Thoracic aorta (tissue), 2 donors: ENCODE results near the gene MED25. TPM values are rescaled to one million over a fixed set of nuclear protein-coding genes. Genes with fewer than 3 reads are reported as not detected.
A peak's percentile ranks its signal among the peaks of the same experiment; 100 is the strongest.

ENCODE experiments used
- ATAC-seq: fragments of 150-250 bp; one replicate; pipeline ENCODE4 v1.8.0; 2017; ENCODE audit warnings: low read depth; ENCODE audit not compliant: insufficient number of reproducible peaks, low FRiP score
- DNase-seq: peaks from one replicate; pipeline ENCODE4 v3.0.0-alpha.2; 2020; ENCODE audit warnings: low spot score
- H3K27ac ChIP-seq, 2 donors: fragments of 200-600 bp; sonication (generic); 1 replicate in 1 of 2; 2 replicates in 1 of 2; pipeline ENCODE4 v1.5.1; 2016; ENCODE audit warnings: mild to moderate bottlenecking in 2 of 2, moderate library complexity in 2 of 2
- H3K27me3 ChIP-seq: fragments of 200-600 bp; sonication (generic); replicated peaks from 2 replicates; pipeline ENCODE4 v1.6.0; 2016; ENCODE audit warnings: mild to moderate bottlenecking; ENCODE audit not compliant: insufficient read depth
- H3K36me3 ChIP-seq: fragments of 200-600 bp; sonication (generic); one replicate; pipeline ENCODE4 v1.5.1; 2016
- H3K4me1 ChIP-seq, 2 donors: fragments of 200-600 bp; sonication (generic); 1 replicate in 1 of 2; 2 replicates in 1 of 2; pipeline versions ENCODE4 v1.5.1 to v1.6.0; 2016; ENCODE audit warnings: low read depth in 2 of 2, mild to moderate bottlenecking in 1 of 2; ENCODE audit not compliant: control insufficient read depth in 1 of 2
- H3K4me3 ChIP-seq: fragments of 200-600 bp; sonication (generic); 2 replicates; pipeline ENCODE4 v1.5.1; 2016; ENCODE audit warnings: mild to moderate bottlenecking
- H3K9me3 ChIP-seq: fragments of 200-600 bp; sonication (generic); 2 replicates; pipeline ENCODE4 v1.5.1; 2016
- total RNA-seq, 2 donors: library from RNA; depleted of rRNA; stranded (reverse); fragments of >200 nt; gene quantifications; one replicate each; pipeline versions ENCODE4 v1.1.0 to v1.2.3, GENCODE V29; 2016
- TF ChIP-seq, protein P1 (sequence below): fragments of 200-600 bp; sonication (generic); IDR thresholded peaks from one replicate; pipeline ENCODE4 v1.5.1; 2019; ENCODE audit warnings: antibody characterized with exemption

MED25 gene
- total RNA-seq, 2 donors from 2014 or later: 29.8 to 37.0 TPM

GRCh38 chr19:49869484-49870308 lies 51.6 kb downstream of the MED25 start:
- Histone ChIP-seq H3K4me1 (peaks cover 18 to 48% of the 10 kb centered on the region in 2 donors), H3K36me3 (no peaks in the 10 kb centered on the region), H3K4me3 (peak overlapping the region; percentile 71), H3K27ac (peak overlapping the region; percentile 90 to 92), H3K9me3 (no peaks in the 10 kb centered on the region), H3K27me3 (no peaks in the 10 kb centered on the region)
- DNase-seq (peak; percentile 88), ATAC-seq (peak; percentile 96)
- TF ChIP-seq, protein P1, sequence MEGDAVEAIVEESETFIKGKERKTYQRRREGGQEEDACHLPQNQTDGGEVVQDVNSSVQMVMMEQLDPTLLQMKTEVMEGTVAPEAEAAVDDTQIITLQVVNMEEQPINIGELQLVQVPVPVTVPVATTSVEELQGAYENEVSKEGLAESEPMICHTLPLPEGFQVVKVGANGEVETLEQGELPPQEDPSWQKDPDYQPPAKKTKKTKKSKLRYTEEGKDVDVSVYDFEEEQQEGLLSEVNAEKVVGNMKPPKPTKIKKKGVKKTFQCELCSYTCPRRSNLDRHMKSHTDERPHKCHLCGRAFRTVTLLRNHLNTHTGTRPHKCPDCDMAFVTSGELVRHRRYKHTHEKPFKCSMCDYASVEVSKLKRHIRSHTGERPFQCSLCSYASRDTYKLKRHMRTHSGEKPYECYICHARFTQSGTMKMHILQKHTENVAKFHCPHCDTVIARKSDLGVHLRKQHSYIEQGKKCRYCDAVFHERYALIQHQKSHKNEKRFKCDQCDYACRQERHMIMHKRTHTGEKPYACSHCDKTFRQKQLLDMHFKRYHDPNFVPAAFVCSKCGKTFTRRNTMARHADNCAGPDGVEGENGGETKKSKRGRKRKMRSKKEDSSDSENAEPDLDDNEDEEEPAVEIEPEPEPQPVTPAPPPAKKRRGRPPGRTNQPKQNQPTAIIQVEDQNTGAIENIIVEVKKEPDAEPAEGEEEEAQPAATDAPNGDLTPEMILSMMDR: peak; percentile 7

GRCh38 chr19:49870309-49870901 lies 52.3 kb downstream of the MED25 start:
- H3K4me3 ChIP-seq: peak overlapping the region; percentile 68
- no peaks in the 10 kb centered on the region for H3K27me3 ChIP-seq
- peak overlapping the region; percentile 67 to 80 for H3K27ac ChIP-seq
- no peaks in the 10 kb centered on the region for H3K36me3 ChIP-seq
- TF ChIP-seq, protein P1: no peak
- ATAC-seq (no peak), DNase-seq (no peak)
- H3K9me3 ChIP-seq: no peaks in the 10 kb centered on the region
- peaks cover 20 to 49% of the 10 kb centered on the region in 2 donors for H3K4me1 ChIP-seq

DNA sequence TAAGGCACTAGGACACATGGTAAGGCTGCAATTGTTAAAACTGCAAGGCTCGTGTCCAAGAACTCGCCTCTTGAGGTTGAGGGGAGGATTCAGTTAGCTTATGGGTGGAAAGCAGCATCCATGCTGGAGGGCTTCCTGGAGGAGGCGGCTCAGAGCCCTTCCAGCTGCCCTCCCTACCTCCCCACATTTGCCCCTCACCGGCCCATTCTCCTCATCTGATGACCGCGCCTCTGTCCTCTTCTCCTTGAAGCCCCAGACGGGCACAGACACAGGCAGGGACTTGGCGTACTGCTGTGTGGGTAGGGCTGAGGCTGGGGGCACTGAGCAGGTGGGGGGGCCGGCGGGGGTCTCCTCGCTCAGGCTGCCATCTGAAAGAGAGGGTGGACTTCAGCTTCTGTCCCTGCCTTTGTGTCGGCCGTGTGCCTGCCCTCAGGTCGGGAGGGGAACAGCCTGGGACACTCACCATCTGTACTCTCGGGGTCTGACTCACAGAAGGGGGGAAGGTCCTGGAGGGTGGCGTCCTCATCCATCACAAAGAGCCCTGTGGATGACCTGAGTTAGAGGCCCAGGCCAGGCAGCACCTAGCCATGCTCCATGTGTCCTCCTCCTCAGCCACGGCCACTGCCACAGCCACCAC lies 53.4 kb downstream of the MED25 start:
- no peaks in the 10 kb centered on the region for H3K9me3 ChIP-seq
- H3K27ac ChIP-seq: no peak overlapping the region
- TF ChIP-seq, protein P1: no peak
- peaks cover 18 to 44% of the 10 kb centered on the region in 2 donors for H3K4me1 ChIP-seq
- H3K4me3 ChIP-seq: no peak overlapping the region
- DNase-seq (no peak), ATAC-seq (no peak)
- no peaks in the 10 kb centered on the region for H3K36me3 ChIP-seq
- H3K27me3 ChIP-seq: no peaks in the 10 kb centered on the region

DNA sequence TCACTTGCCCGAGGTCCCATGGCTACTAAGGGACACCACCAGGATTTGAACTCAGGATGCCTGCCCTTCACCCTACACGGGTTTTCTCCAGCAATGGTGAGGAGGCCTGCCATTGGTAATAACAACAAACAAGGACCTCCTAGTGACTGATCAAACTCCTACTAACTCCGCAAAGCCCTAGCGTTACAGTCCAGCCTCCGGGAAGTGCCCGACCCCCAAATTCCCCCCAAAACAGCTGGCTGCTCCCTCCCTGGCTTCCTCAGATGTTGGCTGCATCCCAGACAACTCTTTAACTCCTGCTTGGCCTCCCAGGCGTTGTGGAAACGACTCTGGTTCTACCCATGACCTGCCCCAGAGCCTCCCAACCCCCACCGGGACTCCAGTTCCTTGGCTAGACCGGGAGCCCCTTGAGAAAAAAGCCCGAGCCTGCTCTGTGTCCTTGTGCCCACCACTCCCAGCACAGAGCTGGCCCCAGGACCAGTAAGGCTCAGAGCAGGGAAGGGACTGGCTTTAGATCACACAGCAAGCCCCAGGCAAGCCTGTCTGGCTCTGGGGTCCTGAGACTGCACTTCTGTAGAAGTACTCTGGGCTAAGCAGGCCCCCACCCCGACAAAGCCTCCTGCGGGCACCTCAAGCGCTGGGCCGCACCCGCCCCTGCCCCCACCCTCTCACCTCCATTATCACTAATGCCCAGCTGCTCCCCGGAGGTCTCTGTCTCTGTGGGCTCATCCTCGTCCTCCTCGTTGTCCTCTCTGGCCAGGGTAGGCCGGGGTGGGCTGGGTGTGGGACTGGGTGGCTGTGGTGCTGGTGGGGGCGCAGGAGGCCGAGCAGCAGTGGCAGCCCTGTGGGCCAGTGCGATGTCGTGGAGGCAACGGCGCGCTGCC lies 54.4 kb downstream of the MED25 start:
- Histone ChIP-seq H3K27ac (no peak overlapping the region), H3K4me3 (no peak overlapping the region), H3K27me3 (no peaks in the 10 kb centered on the region), H3K4me1 (peaks cover 14 to 40% of the 10 kb centered on the region in 2 donors), H3K36me3 (no peaks in the 10 kb centered on the region), H3K9me3 (no peaks in the 10 kb centered on the region)
- no peak for ATAC-seq
- TF ChIP-seq, protein P1: no peak
- no peak for DNase-seq
